Measurements from ENCODE around the gene SYT17.

SYT17 gene

GRCh38 chr16:19163215-19163614 is 4.8 kb upstream of the SYT17 start:
- no peak for DNase-seq (ENCODE audit: low read depth in 2 of 2)
- H3K4me3 ChIP-seq (replicated peaks in 1 of 2; ENCODE audit: low read depth in 2 of 2, low read length in 2 of 2) = no peak overlapping the region
- TF ChIP-seq, protein P1, sequence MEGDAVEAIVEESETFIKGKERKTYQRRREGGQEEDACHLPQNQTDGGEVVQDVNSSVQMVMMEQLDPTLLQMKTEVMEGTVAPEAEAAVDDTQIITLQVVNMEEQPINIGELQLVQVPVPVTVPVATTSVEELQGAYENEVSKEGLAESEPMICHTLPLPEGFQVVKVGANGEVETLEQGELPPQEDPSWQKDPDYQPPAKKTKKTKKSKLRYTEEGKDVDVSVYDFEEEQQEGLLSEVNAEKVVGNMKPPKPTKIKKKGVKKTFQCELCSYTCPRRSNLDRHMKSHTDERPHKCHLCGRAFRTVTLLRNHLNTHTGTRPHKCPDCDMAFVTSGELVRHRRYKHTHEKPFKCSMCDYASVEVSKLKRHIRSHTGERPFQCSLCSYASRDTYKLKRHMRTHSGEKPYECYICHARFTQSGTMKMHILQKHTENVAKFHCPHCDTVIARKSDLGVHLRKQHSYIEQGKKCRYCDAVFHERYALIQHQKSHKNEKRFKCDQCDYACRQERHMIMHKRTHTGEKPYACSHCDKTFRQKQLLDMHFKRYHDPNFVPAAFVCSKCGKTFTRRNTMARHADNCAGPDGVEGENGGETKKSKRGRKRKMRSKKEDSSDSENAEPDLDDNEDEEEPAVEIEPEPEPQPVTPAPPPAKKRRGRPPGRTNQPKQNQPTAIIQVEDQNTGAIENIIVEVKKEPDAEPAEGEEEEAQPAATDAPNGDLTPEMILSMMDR (IDR thresholded peaks at IDR 0.05; ENCODE audit: low read depth, low read length) = no peak

DNA sequence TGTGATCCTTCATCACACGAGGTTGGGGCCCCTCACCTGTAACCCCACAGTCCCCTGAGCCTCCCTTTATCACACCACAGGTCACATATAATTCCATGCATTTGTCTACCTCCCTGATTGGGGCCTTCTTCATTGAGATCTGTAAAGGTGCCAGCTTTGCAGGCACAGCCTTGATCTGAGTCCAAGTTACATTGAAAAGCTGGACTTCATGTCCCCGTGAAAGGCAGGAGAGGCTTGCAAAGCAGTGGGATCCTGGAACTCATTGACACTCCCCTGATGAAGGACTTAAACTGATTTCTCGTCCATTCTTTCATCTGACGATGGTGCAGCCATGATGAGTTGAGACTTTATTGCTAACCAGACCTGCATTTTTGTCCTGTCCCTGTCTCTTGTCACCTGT is 3.8 kb upstream of the SYT17 start:
- H3K4me3 ChIP-seq (replicated peaks in 1 of 2; ENCODE audit: low read depth in 2 of 2, low read length in 2 of 2) = no peak overlapping the region
- DNase-seq (ENCODE audit: low read depth in 2 of 2) = no peak
- TF ChIP-seq, protein P1 (IDR thresholded peaks at IDR 0.05; ENCODE audit: low read depth, low read length) = no peak

DNA sequence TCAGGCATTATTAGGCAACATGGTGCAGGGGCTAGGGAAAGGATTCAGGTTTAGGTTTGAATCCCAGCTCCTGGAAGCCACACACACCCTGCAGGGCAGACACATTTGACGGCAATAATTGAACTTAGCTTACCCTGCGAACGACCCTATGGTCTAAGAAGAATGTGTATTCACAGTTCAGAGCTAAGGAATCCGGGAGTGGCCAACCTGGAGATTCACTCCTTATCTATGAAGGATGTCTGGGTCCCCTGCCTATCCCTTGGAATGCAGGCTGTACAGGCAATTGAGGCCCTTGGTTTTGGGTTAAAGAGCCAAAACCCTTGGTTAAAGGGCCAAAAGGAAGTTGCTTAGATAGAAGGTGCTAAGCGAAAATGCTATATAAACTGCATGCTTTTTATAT is 2.9 kb upstream of the SYT17 start:
- DNase-seq (ENCODE audit: low read depth in 2 of 2) = no peak
- TF ChIP-seq, protein P1 (IDR thresholded peaks at IDR 0.05; ENCODE audit: low read depth, low read length) = no peak
- no peak overlapping the region for H3K4me3 ChIP-seq (replicated peaks in 1 of 2; ENCODE audit: low read depth in 2 of 2, low read length in 2 of 2)

GRCh38 chr16:19166500-19166899 is 1.5 kb upstream of the SYT17 start:
- TF ChIP-seq, protein P1 (IDR thresholded peaks at IDR 0.05; ENCODE audit: low read depth, low read length) = no peak
- no peak overlapping the region for H3K4me3 ChIP-seq (replicated peaks in 1 of 2; ENCODE audit: low read depth in 2 of 2, low read length in 2 of 2)
- DNase-seq (ENCODE audit: low read depth in 2 of 2) = no peak

DNA sequence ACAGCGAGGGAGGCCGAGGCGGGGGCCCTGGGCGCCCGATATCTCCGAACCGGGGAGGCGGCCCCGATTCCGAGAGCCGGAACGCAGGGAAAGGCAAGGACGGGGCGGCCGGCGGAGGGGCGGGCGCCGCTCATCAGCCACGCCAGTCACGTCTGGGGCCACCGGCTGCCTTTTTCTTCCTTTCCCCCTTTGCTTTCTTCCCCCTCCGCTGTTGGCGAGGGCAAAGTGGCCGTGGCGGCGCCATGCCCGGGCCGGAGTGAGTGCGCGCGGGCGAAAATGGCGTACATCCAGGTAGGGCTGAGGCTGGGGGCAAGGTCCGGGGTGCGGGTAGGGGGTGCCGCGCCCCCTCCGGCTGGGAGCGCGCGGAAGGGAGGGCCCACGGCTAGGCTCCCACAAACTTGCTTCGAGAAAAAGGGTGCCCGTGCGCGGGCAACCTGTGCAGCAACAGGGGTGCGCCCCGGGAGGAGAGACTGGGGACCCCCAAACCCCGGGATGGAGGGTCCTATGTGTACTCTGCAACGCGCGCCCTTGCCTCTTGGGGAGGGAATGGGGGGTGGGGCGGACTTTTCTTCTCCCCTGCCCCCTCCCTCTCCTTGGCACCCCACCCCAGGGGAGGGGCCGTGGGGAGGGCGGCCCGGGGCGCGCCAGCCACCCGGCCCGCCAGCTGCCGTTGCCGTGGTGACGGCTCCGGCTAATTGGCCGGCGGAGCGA is 486 bp downstream of the SYT17 start:
- no peak for DNase-seq (ENCODE audit: low read depth in 2 of 2)
- peak overlapping the region; percentile 32 to 36 for H3K4me3 ChIP-seq (replicated peaks in 1 of 2; ENCODE audit: low read depth in 2 of 2, low read length in 2 of 2)
- TF ChIP-seq, protein P1 (IDR thresholded peaks at IDR 0.05; ENCODE audit: low read depth, low read length) = no peak

- DNase-seq (ENCODE audit: low read depth in 2 of 2) = no peak
- TF ChIP-seq, protein P1 (IDR thresholded peaks at IDR 0.05; ENCODE audit: low read depth, low read length) = no peak
These were observed 1.1 kb downstream of the SYT17 start for GRCh38 chr16:19169082-19169639.

More at GRCh38 chr16:19169082-19169639, 1.1 kb downstream of the SYT17 start:
- no peak overlapping the region for H3K4me3 ChIP-seq (replicated peaks in 1 of 2; ENCODE audit: low read depth in 2 of 2, low read length in 2 of 2)
